HG03045 (cell line): ENCODE data around the gene RBM4B.

Experiments used
- ATAC-seq: cut with Tn5 transposase; IDR thresholded peaks from one replicate; pipeline ENCODE4 v1.9.1; 2021; ENCODE audit warnings: mild to moderate bottlenecking, moderate library complexity; ENCODE audit not compliant: unreplicated experiment

RBM4B gene

GRCh38 chr11:66616379-66617154 is 61.1 kb downstream of the RBM4B start, which contains the start of gene RBM14:
Gene RBM14 (plus strand): TSS chr11:66616630. CDS start chr11:66616721, 91 bp downstream.
- ATAC-seq: peak; percentile 94
